ENCODE measurements around the gene JAKMIP3. TPM values are rescaled to one million over a fixed set of nuclear protein-coding genes. Genes with fewer than 3 reads are reported as not detected.

Gene JAKMIP3
- total and polyA plus RNA-seq, 9 of the 15 experiments (the other 6 are each of a cell fraction or from before 2014, with no cell fraction given), result 0.04 TPM; not detected in 8

GRCh38 chr10:132016514-132016913, 49.2 kb upstream of the JAKMIP3 start:
- WGBS (ENCODE audit: insufficient coverage, low coverage, missing lambda C conversion rate), result 15% methylated on average over 6 of the region's 6 CpGs
- ChIA-PET POLR2A (no interaction called here), CTCF (ENCODE audit: low intra/inter-chr PET ratio) (no interaction called here)
- H3K4me3 ChIP-seq, result no peak overlapping the region
- no peaks in the 10 kb centered on the region for H4K20me1 ChIP-seq (replicated peaks; ENCODE audit: control insufficient read depth, insufficient read depth, low read length)
- FAIRE-seq, result no peak
- intact Hi-C loops (cut with micrococcal nuclease) (no loop called here), in situ Hi-C loops (cut with MboI) (no loop called here)
- H3K27me3 ChIP-seq (ENCODE audit: control insufficient read depth in 2 of 2, insufficient read depth in 2 of 2, low read length in 2 of 2), result peaks cover 0 to 2% of the 10 kb centered on the region in 2 experiments; a peak in 2 of 5 replicates
- H3K9me1 ChIP-seq (ENCODE audit: control insufficient read depth, insufficient read depth, low read length), result no peaks in the 10 kb centered on the region
- H3K27ac ChIP-seq (ENCODE audit: extremely low read depth, low read depth, low read length), result no peak overlapping the region
- no peak overlapping the region for H2AFZ ChIP-seq (ENCODE audit: low read depth, low read length)
- no peak for DNase-seq (ENCODE audit: extremely low read depth in 1 of 4, low spot score in 3 of 4)
- ATAC-seq, result no peak
- H3K9me3 ChIP-seq (replicated peaks; ENCODE audit: control insufficient read depth, insufficient read depth, low read depth, low read length), result no peaks in the 10 kb centered on the region
- no TSS peak for BruUV-seq (replicated peaks)
- peaks cover 0 to 12% of the 10 kb centered on the region in 2 experiments; a peak in 2 of 5 replicates for H3K4me1 ChIP-seq (replicated peaks in 1 of 2; ENCODE audit: control insufficient read depth in 2 of 2, insufficient read depth in 2 of 2, low read length in 2 of 2)
- no peaks in the 10 kb centered on the region for H3K79me2 ChIP-seq (ENCODE audit: control insufficient read depth, insufficient read depth, low read length)
- TF ChIP-seq PKNOX1 (IDR thresholded peaks at IDR 0.05) (peak; percentile 28; the same call in 1 of the 2 replicates), ZNF384 (IDR thresholded peaks at IDR 0.05; ENCODE audit: low read depth, low read length) (no peak)
- H3K4me2 ChIP-seq (ENCODE audit: insufficient read depth, low read length), result no peak overlapping the region
- H3K9ac ChIP-seq (ENCODE audit: insufficient read depth in 1 of 2, low read depth in 2 of 2, low read length in 2 of 2), result no peak overlapping the region
- no peaks in the 10 kb centered on the region for H3K36me3 ChIP-seq (ENCODE audit: control insufficient read depth, insufficient read depth, low read length)

- FAIRE-seq, result no peak
- Histone ChIP-seq H3K79me2 (ENCODE audit: control insufficient read depth, insufficient read depth, low read length) (no peaks in the 10 kb centered on the region), H3K9me1 (ENCODE audit: control insufficient read depth, insufficient read depth, low read length) (no peaks in the 10 kb centered on the region), H3K9me3 (replicated peaks; ENCODE audit: control insufficient read depth, insufficient read depth, low read depth, low read length) (no peaks in the 10 kb centered on the region), H4K20me1 (replicated peaks; ENCODE audit: control insufficient read depth, insufficient read depth, low read length) (no peaks in the 10 kb centered on the region), H3K4me2 (ENCODE audit: insufficient read depth, low read length) (no peak overlapping the region), H3K36me3 (ENCODE audit: control insufficient read depth, insufficient read depth, low read length) (no peaks in the 10 kb centered on the region), H3K27ac (ENCODE audit: extremely low read depth, low read depth, low read length) (no peak overlapping the region), H3K9ac (ENCODE audit: insufficient read depth in 1 of 2, low read depth in 2 of 2, low read length in 2 of 2) (0 out of 4 replicates have a peak overlapping the region, but pooled peaks of 1 of the 2 experiments have one; percentile 17), H3K4me3 (no peak overlapping the region), H3K4me1 (replicated peaks in 1 of 2; ENCODE audit: control insufficient read depth in 2 of 2, insufficient read depth in 2 of 2, low read length in 2 of 2) (peaks cover 6 to 22% of the 10 kb centered on the region in 2 experiments; a peak in 3 of 5 replicates), H3K27me3 (ENCODE audit: control insufficient read depth in 2 of 2, insufficient read depth in 2 of 2, low read length in 2 of 2) (peaks cover 2 to 5% of the 10 kb centered on the region in 2 experiments; a peak in 4 of 5 replicates), H2AFZ (ENCODE audit: low read depth, low read length) (no peak overlapping the region)
- ChIA-PET CTCF (ENCODE audit: low intra/inter-chr PET ratio) (no interaction called here), POLR2A (no interaction called here)
- intact Hi-C loops (cut with micrococcal nuclease) (no loop called here), in situ Hi-C loops (cut with MboI) (no loop called here)
- no peak for DNase-seq (ENCODE audit: extremely low read depth in 1 of 4, low spot score in 3 of 4)
- WGBS (ENCODE audit: insufficient coverage, low coverage, missing lambda C conversion rate), result 17% methylated on average over 1 of the region's 5 CpGs
- ATAC-seq, result no peak
- BruUV-seq (replicated peaks), result no TSS peak
- TF ChIP-seq HNRNPL (IDR thresholded peaks at IDR 0.05; ENCODE audit: low read depth, low read length) (no peak), TOE1 (IDR thresholded peaks at IDR 0.05; ENCODE audit: borderline replicate concordance) (no peak), TOE1 (CRISPR knock-in tag; IDR thresholded peaks at IDR 0.05; ENCODE audit: borderline replicate concordance, low read depth) (no peak), NELFE (IDR thresholded peaks at IDR 0.05; ENCODE audit: insufficient read depth, insufficient read length) (no peak), CTCFL (IDR thresholded peaks at IDR 0.05; ENCODE audit: borderline replicate concordance, insufficient read depth, low read depth, low read length, poor library complexity, severe bottlenecking) (no peak), ZNF518B (CRISPR knock-in tag; IDR thresholded peaks at IDR 0.05) (no peak), HDAC6 (IDR thresholded peaks at IDR 0.05; ENCODE audit: low read depth, low read length) (no peak)
Measured at GRCh38 chr10:132018446-132018845, 47.3 kb upstream of the JAKMIP3 start.

Measured in K562 (cell line).